CD4-positive, alpha-beta T cell treated with Interleukin-1 beta for 1 hour (primary cell): ENCODE results near the gene DPM2.

Source experiments
- DNase-seq, 2 donors: peaks; one replicate each; pipeline ENCODE4 v3.0.0-alpha.2; 2020 to 2022

The DPM2 gene

GRCh38 chr9:127953768-127954505 is 16.3 kb upstream of the DPM2 start:
- no peak for DNase-seq

DNA sequence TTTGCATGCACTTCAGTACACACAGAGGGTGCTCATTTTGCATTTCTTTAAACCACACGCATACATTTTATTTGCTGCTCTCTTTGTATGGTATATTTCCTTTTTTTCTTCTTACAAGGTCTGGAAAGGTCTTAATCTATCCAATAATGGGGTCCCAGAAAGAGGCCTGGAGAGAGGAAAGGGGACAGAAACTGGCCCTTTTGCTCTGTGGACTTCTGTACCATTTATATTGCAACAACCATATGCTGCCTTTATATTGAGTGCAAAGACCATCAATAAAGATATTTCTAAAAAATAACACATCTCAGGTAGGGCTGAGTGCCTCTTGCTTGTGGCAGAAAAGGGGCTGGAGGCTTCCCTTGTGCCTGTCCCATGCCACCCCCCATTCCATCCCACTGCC is 15.5 kb upstream of the DPM2 start:
- DNase-seq, result no peak

GRCh38 chr9:127950513-127951289 is 13.0 kb upstream of the DPM2 start:
- no peak for DNase-seq

GRCh38 chr9:127949827-127950512 is 12.3 kb upstream of the DPM2 start:
- no peak for DNase-seq

- DNase-seq, result no peak
Measured at GRCh38 chr9:127947841-127948710, 10.4 kb upstream of the DPM2 start.

DNA sequence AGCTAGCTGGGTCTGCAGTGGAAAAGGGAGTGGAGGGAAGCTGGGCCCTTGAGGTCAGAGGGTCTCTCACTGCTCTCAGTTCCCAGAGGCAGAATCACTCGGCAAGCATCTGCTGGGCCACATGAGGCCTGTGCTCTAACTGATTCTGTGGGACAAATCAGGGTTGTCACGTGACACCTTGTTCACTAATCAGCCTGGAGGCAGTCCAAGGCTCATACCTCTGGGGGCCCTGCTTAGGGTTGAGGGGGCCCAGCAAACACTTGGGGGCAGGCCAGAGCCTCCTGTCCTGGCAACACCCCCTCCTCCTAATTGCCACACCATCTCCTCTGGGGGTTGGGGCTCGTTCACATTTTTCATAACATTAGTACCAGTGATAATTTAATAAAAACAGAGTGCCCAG is 9.1 kb upstream of the DPM2 start:
- no peak for DNase-seq

DNA sequence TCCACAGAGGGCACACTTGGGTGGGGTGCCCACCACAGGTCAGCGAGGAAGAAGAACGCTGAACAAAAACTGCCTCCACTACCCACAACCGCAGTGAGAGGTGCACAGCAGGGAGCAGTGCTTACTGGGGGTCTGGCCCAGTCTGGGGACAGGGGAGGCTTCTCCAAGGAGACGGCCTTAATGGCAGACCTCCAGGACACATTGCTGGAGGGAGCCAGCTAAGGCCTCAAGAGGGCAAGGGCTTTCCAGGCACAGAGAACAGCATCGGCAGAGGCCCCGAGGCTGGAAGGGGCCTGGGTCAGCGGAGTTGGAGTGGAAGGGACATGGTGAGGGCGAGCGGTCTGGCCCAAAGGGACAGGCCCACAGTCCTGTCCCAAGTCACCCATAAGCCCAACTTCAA is 8.3 kb upstream of the DPM2 start:
- DNase-seq, result no peak

DNA sequence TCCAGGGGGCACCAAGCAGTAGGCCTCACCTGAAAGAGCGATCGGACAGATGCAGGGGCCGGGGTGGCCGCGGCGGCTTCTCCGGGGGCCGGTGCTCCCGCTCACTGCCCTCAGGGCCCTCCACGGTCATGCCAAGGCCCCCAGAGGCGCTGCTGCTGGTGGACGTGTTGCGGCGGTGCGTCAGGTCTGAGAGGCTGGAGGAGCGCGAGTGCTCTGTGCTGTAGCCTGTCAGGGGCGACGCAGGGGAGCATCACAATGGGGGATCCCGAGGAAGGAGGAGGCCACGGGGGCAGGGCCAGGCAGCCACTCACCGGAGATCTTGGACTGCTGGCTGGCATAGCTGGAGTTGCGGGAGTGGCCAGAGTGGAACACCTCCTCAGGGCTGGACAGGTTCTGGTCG is 7.7 kb upstream of the DPM2 start:
- no peak for DNase-seq

GRCh38 chr9:127944586-127945218 is 7.0 kb upstream of the DPM2 start:
- DNase-seq, result no peak

- DNase-seq, result peak; percentile 74 to 80
Measured at GRCh38 chr9:127943731-127944144, 6.1 kb upstream of the DPM2 start.

DNA sequence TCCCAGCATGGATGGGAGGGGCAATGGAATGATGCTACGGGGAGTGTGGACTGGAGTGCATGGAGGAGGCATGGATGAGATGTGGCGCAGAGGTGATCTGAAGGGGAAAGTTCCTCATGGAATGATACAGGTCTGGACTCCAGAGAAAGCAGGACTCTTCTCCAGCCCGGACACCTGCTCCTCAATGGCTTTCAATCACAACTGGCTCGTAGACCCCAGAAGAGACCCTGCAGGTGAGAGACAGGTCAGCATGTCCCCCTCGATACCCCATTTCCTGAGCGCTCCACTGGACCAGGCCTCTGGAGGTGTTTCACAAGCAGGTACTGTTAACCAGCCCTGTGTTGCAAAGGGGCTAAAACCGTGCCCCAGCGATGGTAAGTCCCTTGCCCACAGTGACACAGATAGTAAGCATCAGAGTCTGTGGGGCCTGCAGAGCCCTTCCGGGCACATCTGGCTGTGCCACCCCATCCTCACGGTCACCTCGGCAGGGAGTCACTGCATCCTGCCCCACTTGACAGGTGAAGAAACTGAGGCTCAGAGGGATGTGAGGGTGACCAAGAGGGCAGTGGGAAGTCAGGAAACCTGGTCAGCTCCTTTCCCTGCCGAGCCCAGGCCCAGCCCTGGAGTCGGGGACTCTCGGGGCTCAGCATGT is 5.5 kb upstream of the DPM2 start:
- DNase-seq, result no peak

- peak; percentile 59 to 63 for DNase-seq
Measured at GRCh38 chr9:127942216-127943010, 4.8 kb upstream of the DPM2 start.

DNA sequence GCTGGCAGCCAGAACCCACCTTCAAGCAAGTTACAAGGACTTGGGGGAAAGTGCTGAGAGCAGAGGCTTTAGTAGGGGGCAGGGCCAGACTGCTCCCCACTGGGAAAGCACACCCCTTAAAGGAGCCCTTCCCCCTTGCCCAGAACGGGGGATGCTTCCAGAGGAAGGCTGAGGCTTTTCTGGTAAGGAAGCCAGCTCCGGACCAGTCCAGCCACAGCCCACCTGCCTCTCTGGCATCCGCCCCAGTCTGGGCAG is 4.2 kb upstream of the DPM2 start:
- no peak for DNase-seq

DNA sequence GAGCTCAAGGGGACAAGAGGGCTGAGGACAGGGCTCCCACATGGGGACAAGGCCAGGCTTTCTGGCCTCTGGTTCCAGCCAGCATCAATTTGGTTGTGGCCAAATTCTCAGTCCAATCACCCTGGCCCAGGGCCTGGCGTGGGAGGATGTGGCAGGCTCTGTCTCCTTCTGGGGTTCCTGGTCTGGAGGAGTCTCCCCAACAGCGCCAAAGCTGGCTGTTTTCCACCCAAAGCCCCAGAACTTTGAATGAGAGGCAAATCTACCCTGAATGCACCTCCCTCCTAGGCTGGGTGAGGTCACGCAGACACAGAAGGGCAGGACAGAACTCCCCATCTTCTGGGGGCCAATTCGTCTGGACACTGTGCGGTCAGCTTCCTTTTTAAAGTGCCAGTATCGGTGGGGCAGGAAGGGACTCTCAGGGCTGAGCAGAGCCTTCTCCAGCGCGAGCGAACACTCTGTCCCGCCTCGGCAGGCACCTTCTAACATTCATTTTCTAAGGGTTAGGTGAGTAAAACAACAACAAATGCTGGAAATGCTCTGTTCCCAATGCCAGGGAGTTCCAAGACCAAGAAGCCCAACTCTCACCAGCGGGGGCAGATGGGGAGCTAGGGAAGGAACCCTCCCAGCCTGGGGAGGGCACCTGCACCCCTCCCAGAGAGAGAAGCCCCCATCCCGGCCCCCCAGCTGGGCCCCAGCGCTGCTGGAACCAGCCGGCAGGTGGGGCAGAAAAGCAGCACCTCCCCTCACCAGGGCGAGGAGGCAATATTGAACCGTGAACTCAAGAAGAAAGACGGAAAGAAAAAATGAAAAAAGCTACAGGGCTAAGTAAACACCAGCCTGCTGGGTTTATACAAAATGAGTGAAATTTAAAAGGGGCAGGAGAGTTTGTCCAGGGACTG is 3.7 kb upstream of the DPM2 start:
- DNase-seq, result no peak

GRCh38 chr9:127940593-127940992 is 2.9 kb upstream of the DPM2 start:
- DNase-seq, result no peak

DNA sequence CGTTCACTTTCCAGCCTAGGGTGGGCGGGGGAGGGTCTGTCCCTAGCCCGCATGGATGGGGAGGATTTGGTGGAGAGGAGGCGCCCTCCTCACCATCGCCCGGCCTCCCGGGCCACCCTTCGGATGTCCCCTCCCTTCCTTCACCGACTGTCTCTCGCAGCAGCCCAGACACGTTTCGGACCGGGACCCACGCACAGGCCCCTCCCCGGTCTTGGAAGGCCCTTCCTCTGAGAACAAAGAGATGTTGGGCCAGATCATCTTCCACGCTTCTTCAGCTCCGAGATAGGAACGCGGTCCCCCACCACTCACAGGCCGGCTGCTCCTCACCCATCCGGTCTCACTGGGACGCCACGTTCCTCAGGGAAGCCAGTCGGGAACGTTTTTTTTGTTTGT is 640 bp upstream of the DPM2 start:
- no peak for DNase-seq

DNA sequence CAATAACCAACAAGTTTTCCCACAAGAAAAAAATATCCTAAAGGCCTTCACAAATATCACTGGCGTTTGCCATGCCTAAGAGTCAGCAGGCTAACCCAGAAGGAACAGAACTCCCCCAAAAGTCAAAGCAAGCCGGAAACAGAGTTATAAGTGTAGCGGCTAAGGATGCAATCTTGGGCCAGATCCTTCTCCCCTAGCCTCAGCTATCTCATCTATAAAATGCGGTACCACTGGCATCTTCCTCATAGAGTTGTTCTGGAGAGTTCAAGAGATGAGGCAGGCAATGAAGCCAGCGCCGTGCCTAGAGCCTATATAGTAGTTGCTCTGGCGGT is 632 bp downstream of the DPM2 start:
- no peak for DNase-seq

DNA sequence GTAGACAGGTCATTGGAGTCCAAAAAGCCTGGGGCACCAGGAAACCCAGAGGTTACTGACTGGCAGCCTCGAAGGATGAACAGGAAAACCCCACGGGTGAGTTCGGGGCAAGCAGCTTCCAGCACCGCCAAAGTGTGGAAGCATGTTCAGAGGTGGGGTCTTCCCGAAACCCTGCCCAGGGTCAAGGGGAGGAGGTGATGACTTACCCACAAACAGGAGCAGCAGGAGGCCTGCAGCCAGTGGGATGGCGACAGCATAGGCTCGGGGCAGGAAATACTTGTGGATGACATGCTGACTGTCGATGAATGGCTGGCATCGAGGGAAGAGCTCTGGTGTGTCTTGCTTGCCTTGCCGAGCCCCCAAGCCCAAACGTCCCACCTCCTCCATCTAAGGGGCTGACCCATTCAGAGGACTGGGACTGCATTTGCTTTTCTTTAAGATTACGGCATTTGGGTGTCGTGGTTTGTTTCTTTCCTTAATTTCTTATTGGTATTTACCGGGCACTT is 1.3 kb downstream of the DPM2 start:
- DNase-seq, result no peak

DNA sequence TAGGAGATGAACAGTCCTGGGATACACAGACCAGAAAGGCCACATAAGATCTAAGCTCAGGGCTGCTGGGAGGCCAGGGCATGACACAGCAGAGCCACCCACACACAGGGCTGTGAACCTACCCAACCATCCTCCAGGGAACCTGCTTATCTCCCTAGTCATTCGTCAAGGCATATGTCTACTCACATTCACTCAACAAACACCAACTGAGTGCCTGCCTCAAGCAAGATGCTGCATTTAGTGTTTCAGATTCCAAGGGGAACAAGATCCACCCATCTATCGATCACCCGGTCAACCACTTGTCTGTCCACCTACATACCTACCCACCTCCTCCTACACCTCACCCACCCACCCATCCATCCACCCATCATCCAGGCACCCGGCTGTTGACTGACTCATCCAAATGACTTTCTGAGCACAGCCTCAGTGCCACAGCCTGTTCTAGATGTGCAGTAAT is 1.9 kb downstream of the DPM2 start:
- DNase-seq, result no peak

DNA sequence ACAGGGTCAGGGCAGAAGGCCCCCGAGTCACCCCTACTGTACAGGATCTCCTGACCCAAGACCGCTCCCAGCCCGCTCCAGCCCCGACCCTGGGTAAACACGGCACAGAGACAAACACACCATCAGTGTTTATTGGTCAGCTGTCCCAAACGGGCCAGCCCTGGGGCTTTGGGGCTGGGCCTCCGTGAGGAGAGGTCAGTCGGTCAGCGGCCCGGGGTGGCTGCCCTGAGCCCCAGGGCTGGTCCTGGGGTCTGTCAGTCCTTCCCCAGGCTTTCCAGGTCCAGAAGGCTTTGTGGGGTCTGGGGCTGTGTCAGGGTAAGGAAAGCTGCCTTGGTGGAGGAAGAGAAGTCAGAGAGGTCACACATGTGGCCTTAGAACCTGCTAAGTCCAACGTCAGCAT is 2.7 kb downstream of the DPM2 start:
- no peak for DNase-seq
